Endodermal cell (in vitro differentiated cells): Measurements from ENCODE around the gene AQR. TPM values are rescaled to one million over a fixed set of nuclear protein-coding genes. Genes with fewer than 3 reads are reported as not detected.

Source experiments
- DNase-seq: peaks from one replicate; pipeline ENCODE4 v3.0.0-alpha.2; 2017
- H3K27ac ChIP-seq: 2 replicates; pipeline ENCODE4 v1.5.1; 2013; ENCODE audit warnings: mild to moderate bottlenecking, low read depth, low read length, moderate library complexity
- H3K27me3 ChIP-seq: 2 replicates; pipeline ENCODE4 v1.6.1; 2013; ENCODE audit warnings: mild to moderate bottlenecking, low read length, moderate library complexity; ENCODE audit not compliant: insufficient read depth, control insufficient read depth, poor library complexity, severe bottlenecking
- H3K36me3 ChIP-seq: 2 replicates; pipeline ENCODE4 v1.7.0; 2013; ENCODE audit warnings: mild to moderate bottlenecking, low read length, moderate library complexity; ENCODE audit not compliant: control insufficient read depth, insufficient read depth
- H3K4me1 ChIP-seq: one replicate; pipeline ENCODE4 v1.7.0; 2013; ENCODE audit warnings: low read length; ENCODE audit not compliant: control insufficient read depth, insufficient read depth
- H3K4me3 ChIP-seq: 2 replicates; pipeline ENCODE4 v1.5.1; 2013; ENCODE audit warnings: mild to moderate bottlenecking, low read length, moderate library complexity
- H3K9ac ChIP-seq: 2 replicates; pipeline ENCODE4 v1.6.1; 2013; ENCODE audit warnings: mild to moderate bottlenecking, low read length, moderate library complexity; ENCODE audit not compliant: poor library complexity, severe bottlenecking; ENCODE audit errors: extremely low read depth
- H3K9me3 ChIP-seq: 2 replicates; pipeline ENCODE4 v1.6.1; 2013; ENCODE audit warnings: mild to moderate bottlenecking, low read length, moderate library complexity; ENCODE audit not compliant: control insufficient read depth
- H3K27ac Mint-ChIP-seq: 2 replicates; pipeline ENCODE4 v1.8.0; 2020; ENCODE audit warnings: mixed read lengths
- H3K27me3 Mint-ChIP-seq: 2 replicates; pipeline ENCODE4 v1.8.0; 2021; ENCODE audit warnings: mild to moderate bottlenecking, mixed read lengths; ENCODE audit not compliant: insufficient read depth
- H3K36me3 Mint-ChIP-seq: 2 replicates; pipeline ENCODE4 v1.8.0; 2020; ENCODE audit warnings: low read depth, mixed read lengths
- H3K4me1 Mint-ChIP-seq: 2 replicates; pipeline ENCODE4 v1.8.0; 2020; ENCODE audit warnings: mixed read lengths
- H3K4me3 Mint-ChIP-seq: 2 replicates; pipeline ENCODE4 v1.8.0; 2020; ENCODE audit warnings: mild to moderate bottlenecking, moderate library complexity, mixed read lengths
- H3K9me3 Mint-ChIP-seq: 2 replicates; pipeline ENCODE4 v1.8.0; 2020; ENCODE audit warnings: mild to moderate bottlenecking, mixed read lengths
- CTCF ChIP-seq: fragments of 200-600 bp; sonication (generic); conservative IDR thresholded peaks from 2 replicates; pipeline ENCODE4 v1.5.0; 2021; ENCODE audit warnings: antibody characterized with exemption, mild to moderate bottlenecking
- WGBS, 2 experiments: methylation state at CpG; one replicate each; pipeline versions ENCODE4 v1.1.5 to v1.1.7; 2013; ENCODE audit warnings: missing lambda C conversion rate in 2 of 2, mixed read lengths in 1 of 2; ENCODE audit not compliant: insufficient coverage in 1 of 2, insufficient read length in 1 of 2; 5-methylcytosine and 5-hydroxymethylcytosine counted together
- total RNA-seq, 2 donors: library from RNA; stranded (reverse); fragmentation: NEBNext Ultra II Directional in 1 of 2; extraction: Animal tissue kit (Norgen Biotek cat#: 25700) in 1 of 2; gene quantifications; 2 replicates in 1 of 2; 3 replicates in 1 of 2; pipeline ENCODE4 v1.2.1, GENCODE V29; 2021

The AQR gene
- total RNA-seq, 2 donors from 2014 or later = 48.8 to 49.6 TPM

GRCh38 chr15:35007397-35007796, 37.9 kb upstream of the AQR start:
- Histone ChIP-seq H3K9ac (no peak overlapping the region), H3K4me1 (peaks cover 7% of the 10 kb centered on the region), H3K27me3 (no peaks in the 10 kb centered on the region), H3K9me3 (no peaks in the 10 kb centered on the region), H3K36me3 (no peaks in the 10 kb centered on the region), H3K27ac (no peak overlapping the region), H3K4me3 (no peak overlapping the region)
- WGBS, 2 experiments = 60 to 95% methylated on average over 1 to 2 of the region's 2 CpGs
- H3K36me3 Mint-ChIP-seq = no peaks in the 10 kb centered on the region
- no peak overlapping the region for H3K27ac Mint-ChIP-seq
- DNase-seq = no peak
- H3K4me3 Mint-ChIP-seq = no peak overlapping the region
- no peaks in the 10 kb centered on the region for H3K27me3 Mint-ChIP-seq
- peaks cover 20% of the 10 kb centered on the region for H3K4me1 Mint-ChIP-seq
- no peak for TF ChIP-seq CTCF
- H3K9me3 Mint-ChIP-seq = no peaks in the 10 kb centered on the region

DNA sequence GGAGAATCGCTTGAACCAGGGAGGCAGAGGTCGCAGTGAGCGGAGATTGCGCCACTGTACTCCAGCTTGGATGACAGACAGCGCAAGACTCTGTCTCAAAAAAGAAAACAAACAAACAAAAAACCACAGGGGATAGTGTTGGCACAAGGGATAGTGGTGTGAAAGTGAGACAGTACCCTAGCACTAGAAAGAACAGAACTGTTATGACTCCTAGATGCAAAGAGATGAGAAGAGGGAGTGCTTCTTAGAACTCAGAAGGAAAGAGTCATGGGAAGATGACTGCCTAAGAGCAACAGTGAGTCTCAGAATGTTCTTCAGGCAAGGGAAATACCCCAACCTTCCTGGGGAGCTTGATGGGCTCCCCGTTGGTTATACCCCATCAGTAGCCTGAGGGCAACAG, 36.4 kb upstream of the AQR start:
- Mint-ChIP-seq H3K4me3 (no peak overlapping the region), H3K27ac (no peak overlapping the region), H3K27me3 (no peaks in the 10 kb centered on the region), H3K4me1 (peaks cover 20% of the 10 kb centered on the region), H3K36me3 (no peaks in the 10 kb centered on the region), H3K9me3 (no peaks in the 10 kb centered on the region)
- no peak overlapping the region for H3K27ac ChIP-seq
- no peak for TF ChIP-seq CTCF
- H3K4me1 ChIP-seq = peaks cover 7% of the 10 kb centered on the region
- no peak overlapping the region for H3K9ac ChIP-seq
- H3K4me3 ChIP-seq = no peak overlapping the region
- DNase-seq = no peak
- no peaks in the 10 kb centered on the region for H3K36me3 ChIP-seq
- H3K9me3 ChIP-seq = no peaks in the 10 kb centered on the region
- no peaks in the 10 kb centered on the region for H3K27me3 ChIP-seq
- 88 to 97% methylated on average over 2 to 6 of the region's 6 CpGs for WGBS, 2 experiments

DNA sequence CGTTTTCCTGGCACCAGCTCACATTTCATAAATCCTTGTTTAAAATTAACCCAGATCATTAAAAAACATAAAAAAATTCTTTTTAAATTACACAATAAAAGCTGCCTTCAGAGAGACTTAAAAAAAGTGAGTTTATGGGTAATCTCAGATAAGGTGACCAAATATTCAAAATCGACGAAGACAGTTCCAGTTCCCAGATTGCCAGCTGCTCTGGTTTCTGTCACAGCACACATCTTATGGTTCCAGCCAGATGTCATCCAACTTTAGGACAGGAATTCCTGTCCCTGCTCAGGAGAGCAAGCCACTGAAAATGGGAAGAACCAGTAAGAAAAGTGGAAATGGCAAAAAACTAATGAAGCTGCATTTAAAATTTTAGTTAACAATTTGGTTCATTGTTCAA, 34.4 kb upstream of the AQR start:
- Histone ChIP-seq H3K36me3 (no peaks in the 10 kb centered on the region), H3K27ac (no peak overlapping the region), H3K9ac (no peak overlapping the region), H3K4me1 (peaks cover 7% of the 10 kb centered on the region), H3K9me3 (no peaks in the 10 kb centered on the region), H3K27me3 (no peaks in the 10 kb centered on the region), H3K4me3 (no peak overlapping the region)
- Mint-ChIP-seq H3K4me3 (no peak overlapping the region), H3K36me3 (no peaks in the 10 kb centered on the region), H3K27me3 (no peaks in the 10 kb centered on the region), H3K4me1 (peaks cover 25% of the 10 kb centered on the region), H3K27ac (no peak overlapping the region), H3K9me3 (no peaks in the 10 kb centered on the region)
- TF ChIP-seq CTCF = no peak
- WGBS, 2 experiments = 91 to 97% methylated on average over 3 of the region's 3 CpGs
- no peak for DNase-seq
